Right lung (tissue), 5 donors: Measurements from ENCODE around the gene GLTP. TPM values are rescaled to one million over a fixed set of nuclear protein-coding genes. Genes with fewer than 3 reads are reported as not detected.
"Not testable (repeated sequence)": the region's sequence is repeated elsewhere in the genome, so short reads cannot be mapped to it uniquely, and the experiment has no call there.

Source experiments
- DNase-seq, 2 donors: peaks; one replicate each; pipeline ENCODE4 v3.0.0-alpha.2; 2013
- polyA plus RNA-seq, 5 donors: library from polyadenylated mRNA; unstranded; fragments of 120-200 nt; gene quantifications; one replicate each; pipeline versions ENCODE4 v1.2.1 to v1.2.3, GENCODE V29; 2013; ENCODE audit warnings: inconsistent platforms in 1 of 5, low replicate concordance in 1 of 5; ENCODE audit not compliant: insufficient read length in 5 of 5, insufficient read depth in 1 of 5

GLTP gene
- polyA plus RNA-seq, 5 donors, result 25.6 to 38.8 (median 32.0) TPM

DNA sequence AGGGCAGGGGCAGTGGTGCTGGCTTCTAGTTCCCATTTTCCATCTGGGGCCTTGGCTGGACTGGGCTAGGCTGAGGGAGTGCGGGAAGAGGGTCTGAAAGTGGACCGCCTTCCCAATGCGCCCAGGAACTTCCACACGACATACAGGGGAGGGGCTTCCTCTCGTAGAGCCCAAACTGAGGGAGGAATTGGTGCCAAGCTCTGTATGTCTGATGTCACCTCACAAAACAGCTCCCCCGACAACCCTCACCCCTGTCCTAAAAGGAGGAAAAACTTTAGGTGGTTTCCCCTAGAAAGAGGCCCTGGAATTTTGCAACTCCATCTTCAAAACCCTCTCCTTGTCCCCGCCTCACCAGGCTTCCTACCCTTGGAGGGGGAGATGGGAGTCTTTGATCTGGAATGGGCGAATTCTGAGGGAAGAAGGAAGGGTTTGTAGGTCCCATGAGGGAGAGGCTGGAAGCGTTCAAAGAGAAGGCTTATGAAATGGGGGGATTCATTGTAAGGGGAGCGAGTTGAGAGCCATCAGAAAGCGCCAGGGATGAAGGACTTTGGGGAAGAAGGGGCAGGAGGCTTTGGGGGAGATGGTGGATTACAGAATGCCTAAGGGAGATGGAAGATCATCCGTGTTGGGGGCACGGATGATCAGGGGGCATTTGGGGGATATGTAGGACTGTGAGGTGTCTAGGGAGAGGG lies 844 bp downstream of the GLTP start:
- DNase-seq, result peak; percentile 34 to 44

DNA sequence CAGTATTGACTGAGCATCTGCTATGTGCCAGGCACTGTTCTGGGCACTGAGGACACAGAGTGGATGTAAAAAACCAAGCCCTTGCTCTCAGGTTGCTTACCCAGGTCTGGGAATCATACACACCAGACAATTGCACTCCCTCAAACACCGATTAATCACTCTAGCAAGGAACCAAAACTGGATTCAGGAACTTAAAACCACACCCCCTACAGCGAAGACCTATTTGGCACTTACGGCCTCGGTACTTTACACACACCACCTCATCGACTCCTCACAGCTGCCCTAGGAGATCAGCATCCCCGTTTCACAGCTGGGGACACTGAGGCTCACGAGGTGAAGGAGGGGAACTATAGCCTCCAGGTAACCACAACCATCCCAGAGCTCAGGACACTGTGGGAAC lies 1.6 kb downstream of the GLTP start:
- no peak for DNase-seq

DNA sequence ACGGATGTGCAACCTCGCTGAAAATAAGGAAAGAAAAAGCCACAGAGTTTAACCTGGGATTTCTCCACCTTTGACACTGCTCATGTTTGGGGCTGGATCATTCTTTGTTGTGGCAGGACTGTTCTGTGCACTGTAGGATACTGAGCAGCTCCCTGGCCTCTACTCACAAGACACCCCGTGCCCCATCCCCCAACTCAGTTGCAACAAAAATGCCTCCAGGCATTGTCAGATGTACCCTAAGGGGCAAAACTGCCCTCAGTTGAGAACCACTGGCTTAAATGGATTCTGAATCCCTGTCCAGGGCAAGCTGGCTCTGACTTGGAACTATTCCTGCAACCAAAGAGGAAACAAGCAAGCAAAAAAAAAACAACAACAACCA lies 2.1 kb downstream of the GLTP start:
- DNase-seq, result no peak

DNA sequence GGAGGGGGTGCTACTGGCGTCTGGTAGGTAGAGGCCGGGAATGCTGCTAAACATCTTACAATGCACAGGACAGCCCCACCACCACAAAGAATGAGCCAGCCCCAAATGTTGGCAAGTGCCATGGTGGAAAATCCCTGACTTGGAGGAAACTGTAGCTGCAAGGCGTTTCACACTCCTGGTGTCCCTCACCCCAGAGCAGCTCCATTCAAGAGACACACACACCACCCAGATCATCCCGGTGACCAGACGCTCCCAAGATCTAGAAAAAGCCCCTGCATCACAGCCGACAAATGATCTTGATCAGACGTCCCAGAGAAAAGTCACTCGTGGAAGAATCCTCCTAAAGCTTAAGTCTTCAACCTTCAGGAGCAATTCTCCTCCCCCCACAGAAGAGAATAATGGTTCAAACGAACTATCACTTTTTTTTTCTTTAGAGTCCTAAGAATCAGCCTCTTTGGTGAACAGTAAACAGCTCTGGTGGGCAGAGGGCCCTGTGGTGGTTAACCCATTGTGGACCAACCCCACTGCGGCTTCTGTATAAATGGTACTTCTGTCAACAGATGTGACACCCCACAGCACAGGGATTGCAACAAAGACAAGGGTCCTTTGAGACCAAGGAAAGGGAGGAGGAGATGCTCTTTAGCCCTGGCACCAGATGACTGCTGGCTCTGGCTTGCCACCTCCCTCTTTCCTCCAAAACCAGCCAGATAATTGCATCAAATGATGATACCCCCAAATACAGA lies 2.7 kb downstream of the GLTP start:
- DNase-seq, result no peak

DNA sequence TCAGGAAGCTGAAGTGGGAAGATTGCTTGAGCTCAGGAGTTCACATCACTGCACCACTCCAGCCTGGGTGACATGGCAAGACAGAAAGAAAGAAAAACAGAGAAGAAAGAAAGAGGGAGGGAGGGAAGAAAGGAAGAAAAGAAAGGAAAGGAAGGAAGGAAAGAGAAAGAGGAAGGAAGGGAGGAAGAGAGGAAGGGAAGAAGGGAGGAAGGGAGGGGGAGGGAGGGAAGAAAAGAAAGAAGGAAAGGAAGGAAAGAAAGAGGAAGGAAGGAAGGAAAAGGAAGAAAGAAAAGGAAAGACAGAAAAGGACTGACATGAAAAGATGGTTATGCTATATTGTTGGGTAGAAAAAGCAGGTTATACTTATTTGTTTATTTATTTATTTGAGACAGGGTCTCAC lies 3.9 kb downstream of the GLTP start:
- DNase-seq, result no peak

DNA sequence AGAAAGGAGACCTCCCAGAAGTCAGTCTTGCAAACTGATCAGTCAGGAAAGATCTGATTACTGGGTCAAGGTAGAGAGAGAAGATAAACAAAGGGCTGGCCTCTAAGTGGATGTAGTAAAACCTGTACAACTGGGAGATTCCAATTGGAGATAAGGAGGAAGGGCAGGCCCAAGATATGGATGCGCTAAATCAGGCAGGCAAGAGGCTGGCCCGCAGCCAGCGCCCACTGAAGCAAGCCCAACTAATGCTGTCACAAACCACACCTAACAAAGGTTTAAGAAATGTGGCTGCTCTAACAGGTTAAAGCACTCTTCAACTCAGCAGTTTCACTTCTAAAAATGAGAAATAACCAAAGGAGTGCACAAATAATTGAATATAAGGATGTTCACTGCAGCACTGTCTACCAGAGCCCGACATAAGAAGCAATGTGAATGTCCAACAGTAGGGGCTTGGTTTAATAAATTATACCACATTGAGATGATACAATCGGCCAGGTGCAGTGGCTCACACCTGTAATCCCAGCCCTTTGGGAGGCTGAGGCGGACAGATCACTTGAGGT lies 4.7 kb downstream of the GLTP start:
- peak in 1 of 2 donors; percentile 32 for DNase-seq

DNA sequence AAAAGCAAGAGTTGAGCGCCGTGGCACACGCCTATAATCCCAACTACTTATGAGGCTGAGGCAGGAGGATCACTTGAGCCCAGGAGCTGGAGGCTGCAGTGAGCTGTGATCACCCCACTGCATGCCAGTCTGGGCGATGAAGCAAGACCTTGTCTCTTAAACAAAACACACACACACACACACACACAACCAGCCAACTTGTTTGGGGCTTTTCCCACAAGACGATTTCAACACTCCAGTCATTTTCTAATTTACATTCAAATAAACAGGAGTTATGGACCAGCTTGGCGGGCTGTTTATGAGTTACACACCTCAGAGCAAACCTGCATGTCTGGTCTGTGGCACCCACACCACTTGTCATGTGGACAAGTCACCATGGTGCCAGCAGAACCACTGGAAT lies 6.7 kb downstream of the GLTP start:
- no peak for DNase-seq

DNA sequence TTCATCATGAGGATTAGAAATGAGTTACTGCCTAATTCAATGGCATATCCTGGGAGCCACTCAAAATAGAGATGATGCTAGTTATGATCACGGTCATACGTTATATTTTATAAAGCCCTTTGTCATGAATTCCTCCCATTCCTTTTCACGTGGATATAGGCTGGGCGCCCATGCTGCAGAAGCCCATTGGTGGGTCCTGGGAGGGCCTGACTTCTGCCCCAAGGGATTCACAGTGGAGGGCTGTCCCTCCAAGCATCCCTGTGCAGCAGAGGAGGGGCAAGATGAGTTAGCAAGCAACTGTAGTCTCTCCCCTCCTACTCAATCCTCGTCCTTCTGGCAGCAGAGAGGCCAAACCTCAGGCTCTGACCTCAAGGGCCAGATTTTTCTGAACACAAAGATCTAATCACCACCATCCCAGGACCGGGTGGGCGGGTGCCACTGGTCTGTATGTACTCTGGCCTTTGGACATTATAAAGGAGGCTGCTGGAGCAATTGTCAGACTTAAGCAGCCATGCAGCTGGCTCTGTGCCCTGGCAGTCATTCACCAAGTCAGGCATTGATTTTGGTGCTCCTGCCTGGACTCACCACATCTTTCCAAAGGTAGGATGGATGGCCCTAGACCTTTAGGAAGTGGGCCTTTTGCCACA lies 8.6 kb downstream of the GLTP start:
- no peak for DNase-seq

DNA sequence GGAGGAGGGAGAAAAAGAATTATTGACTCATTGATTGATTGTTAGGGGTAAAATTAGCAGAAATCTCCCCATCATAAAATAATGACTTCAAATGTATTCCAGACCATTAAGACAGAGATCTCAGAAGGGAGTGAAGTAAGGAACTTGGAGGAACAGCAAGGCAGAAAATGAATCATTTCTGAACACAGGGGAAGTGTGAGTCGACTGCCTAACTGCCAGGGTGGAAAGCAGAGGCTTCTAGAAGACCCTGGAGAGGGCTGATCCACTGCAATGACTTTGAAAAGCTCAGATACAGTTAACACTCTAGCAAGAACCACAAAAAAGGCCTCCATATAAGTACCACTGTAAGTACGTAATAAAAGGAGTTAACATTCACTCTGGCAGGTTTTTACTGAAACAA lies 9.7 kb downstream of the GLTP start:
- no peak for DNase-seq

DNA sequence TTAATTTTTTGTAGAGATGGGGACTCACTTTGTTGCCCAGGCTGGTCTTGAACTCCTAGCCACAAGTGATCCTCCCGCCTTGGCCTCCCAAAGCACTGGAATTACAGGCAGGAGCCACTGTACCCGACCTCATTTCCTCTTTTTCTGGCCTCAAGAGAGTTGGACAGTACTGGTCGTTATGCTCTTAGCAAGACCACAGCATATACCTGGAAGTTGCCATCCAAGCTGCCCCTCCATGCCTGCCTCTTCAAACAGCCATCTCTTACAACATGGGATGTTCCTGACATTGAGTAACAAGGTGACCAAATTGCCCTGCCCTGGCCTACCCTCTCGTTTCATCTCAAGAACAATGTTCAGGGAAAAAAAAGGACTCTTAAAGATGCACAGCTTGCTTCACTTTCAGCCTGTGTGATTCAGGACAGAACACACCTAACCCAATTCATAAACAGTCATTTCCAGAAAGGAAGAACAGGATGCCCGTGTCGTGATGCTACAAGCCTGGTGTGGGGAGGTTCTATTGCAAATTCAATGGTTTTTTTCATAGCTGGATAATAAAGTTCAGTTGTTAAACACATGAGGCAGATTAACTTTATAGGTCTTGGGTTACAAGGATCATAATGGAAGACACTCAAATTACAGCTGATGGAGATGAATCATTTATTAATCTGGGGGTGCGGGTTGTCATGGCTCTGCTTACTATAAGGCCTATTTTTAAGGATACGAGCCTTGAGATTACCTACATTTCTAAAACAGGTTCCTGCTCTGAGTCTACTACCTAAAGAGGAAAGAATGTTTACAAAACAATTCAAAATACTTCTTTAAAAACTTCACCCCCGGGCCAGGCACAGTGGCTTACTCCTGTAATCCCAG lies 11.9 kb downstream of the GLTP start:
- DNase-seq, result no peak

DNA sequence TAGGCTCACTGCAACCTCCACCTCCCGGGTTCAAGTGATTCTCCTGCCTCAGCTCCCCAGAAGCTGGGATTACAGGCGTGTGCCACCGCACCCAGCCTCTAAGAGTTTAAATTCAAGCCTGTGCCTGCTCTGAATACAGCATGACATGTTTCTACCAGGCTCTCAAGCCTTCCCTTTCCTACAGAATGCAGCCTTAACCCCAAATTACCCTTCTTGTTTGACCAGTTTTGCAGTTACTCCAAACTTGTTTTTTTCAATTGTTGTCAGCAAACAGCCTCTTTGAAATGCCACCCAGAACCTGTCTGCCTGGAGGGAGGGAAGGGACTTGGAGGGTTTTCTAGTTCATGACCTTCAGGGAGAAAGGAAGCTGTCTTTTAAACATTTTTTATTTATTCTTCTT lies 15.4 kb downstream of the GLTP start:
- DNase-seq, result peak; percentile 32 to 39

DNA sequence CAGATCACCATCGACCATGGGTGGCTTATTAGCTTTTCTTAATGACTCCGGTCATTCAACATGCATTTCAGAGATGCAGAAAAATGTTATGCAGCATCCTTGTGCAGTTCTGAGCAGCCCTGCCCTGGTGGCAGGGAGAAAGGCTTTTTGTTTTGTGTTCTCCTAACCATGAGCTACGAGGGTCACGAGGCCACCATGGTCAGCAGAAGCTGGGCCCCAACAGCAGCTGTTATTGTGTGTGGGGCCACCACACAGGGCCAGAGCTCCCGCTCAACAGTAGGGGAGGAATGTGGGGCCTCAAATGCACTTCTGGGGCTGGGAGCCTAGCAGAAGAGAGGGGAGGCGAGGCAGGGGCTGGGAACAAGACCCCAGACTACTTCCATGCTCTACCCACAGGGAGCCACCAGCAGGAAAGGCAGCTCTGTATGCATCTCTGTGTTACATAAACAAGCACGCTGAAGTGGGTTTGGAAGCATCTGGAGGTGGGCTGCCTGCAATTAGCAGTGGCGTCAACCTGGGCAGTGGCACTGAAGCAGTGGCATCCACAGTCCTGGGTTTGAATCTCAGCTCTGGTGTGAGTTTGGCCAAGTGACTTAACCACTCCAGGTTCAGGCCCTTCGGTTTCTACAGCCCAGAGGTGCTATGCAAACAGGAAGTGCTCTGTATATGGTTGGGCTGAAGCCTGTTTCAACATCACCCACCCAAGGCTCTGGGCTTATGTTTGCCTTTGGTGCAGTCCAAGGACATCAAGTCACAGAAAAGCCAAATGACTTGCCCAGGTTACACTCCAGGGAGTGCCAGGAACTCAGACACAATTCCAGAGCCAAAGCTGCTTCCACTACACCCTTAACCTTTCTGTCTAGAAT lies 16.3 kb downstream of the GLTP start:
- DNase-seq, result peak in 1 of 2 donors; percentile 22

DNA sequence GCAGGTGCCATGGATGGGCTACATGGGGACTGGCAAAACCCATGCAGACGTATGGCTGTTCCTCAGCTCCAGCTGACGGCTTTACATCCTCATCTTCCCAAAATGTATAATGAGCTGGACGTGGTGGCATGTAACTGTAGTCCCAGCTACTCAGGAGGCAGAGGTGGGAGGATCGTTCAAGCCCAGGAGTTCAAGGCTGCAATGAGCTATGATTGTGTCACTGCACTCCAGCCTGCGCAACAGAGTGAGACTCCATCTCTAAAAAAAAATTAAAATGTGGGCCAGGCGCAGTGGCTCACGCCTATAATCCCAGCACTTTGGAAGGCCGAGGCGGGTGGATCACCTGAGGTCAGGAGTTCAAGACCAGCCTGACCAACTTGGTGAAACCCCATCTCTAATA lies 17.9 kb downstream of the GLTP start:
- DNase-seq, result not testable (repeated sequence)

DNA sequence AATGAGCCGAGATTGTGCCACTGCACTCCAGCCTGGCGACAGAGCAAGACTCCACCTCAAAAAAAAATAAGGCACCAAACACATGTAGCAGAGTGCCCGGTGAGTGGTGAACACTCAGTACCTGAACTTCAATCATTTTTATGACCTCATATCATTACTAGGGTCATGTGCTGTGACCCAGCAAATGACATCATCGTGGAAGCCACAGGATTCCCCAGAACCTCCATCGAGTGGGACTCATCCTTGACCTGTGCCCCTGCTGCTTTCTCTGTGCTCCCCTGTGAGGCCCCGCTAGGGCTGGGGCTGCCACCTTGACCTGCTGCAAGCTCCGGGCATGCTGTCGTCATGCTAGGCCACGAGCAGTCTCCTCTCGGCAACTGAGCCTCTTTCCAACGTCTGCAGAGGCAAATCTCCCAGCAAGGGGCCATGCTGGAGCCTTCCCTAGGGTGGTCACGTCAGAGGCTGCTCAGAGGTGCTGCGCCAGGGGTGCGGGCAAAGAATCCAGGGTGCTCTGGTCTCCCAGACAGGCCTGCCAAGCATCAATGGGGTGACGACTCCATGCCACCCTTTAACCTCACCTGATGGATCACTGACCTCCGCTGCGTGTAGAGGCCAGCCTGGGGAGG lies 18.5 kb downstream of the GLTP start:
- no peak for DNase-seq

DNA sequence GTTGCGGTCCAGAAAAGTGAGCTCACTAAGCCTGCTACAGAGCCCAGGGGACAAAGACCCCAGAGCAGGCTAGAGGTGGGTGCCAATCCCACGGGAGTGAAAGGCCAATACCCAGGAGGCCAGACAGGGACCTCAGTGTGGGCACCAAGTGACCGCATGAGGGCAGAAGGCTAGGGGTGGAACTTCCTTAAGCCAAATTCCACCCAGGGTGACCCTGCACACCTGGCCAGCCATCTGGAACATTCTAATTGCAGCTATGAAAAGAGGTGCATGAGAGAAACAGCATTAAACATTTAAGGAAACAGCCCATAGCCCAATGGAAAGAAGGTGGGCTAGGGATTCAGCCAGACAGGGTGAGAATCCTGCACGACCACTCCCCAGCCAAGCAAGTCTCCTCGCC lies 19.4 kb downstream of the GLTP start:
- no peak for DNase-seq

DNA sequence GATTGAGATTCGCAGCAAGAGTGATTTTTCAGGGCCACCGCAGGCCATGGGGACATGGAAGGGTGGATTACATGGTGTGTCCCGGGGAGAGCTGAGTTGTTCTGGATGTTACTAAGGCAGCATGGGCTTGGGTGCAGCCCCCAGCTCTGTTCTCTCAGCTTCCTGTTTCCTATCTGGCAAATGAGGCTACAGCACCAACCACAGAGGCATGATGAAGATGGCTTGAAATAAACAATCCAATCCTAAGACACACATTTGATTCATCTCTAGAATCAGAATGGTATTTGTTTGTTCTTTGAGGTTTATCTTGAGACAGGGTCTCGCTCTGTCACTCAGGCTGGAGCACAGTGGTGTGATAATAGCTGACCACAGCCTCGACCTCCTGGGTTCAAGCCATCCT lies 21.6 kb downstream of the GLTP start:
- no peak for DNase-seq

DNA sequence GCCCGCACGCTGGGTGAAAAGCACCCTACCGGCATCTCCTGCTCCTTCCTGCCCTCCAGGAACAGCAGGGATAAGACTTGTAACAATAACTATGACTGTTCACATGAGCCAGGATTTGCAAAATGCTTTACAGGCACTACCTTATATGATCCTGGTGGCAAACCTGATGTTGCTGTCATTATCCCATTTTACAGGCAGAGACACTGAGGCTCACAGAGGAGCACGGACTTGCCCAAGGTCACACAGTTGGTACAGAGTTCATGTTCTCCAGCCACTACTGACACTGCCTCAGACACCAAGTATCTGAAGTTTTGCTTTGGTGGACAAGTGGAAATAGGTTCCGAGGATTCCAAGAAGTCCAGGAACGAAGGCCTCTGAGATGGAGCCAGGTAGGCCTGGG lies 22.6 kb downstream of the GLTP start:
- no peak for DNase-seq

DNA sequence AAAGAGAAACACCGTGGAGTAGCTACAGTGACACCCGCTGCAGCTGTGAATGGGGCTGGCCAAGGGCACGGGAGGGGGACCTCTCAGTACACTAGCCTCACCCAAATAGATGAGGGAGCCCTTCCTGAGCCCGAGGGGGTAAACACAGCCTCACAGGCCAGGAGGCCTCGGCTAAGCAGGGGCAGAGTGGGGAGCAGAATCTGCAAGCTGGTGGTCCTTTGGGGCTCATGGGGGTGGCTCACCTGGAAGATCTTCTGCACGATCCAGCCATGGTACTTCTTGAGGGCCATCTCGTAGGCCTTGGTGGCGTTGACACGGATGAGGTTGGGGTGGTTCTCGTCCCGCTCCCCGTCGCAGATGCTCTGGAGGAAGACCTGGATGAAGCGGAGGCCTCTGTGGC lies 25.0 kb downstream of the GLTP start:
- DNase-seq, result no peak

DNA sequence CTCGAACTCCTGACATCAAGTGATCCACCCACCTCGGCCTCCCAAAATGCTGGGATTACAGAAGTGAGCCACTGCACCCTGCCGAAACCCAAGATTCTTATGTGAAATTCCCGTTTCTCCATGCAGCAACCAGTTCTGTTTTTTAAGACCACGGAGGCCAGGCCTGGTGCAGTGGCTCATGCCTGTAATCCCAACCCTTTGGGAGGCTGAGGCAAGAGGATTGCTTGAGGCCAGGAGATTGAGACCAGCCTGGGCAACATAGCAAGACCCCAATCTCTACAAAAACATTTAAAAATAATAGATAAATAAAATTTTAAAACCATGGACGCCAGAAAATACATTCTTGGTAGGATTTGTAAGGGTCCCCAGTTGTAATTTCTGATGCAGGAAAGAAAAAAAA lies 29.8 kb downstream of the GLTP start:
- not testable (repeated sequence) for DNase-seq

DNA sequence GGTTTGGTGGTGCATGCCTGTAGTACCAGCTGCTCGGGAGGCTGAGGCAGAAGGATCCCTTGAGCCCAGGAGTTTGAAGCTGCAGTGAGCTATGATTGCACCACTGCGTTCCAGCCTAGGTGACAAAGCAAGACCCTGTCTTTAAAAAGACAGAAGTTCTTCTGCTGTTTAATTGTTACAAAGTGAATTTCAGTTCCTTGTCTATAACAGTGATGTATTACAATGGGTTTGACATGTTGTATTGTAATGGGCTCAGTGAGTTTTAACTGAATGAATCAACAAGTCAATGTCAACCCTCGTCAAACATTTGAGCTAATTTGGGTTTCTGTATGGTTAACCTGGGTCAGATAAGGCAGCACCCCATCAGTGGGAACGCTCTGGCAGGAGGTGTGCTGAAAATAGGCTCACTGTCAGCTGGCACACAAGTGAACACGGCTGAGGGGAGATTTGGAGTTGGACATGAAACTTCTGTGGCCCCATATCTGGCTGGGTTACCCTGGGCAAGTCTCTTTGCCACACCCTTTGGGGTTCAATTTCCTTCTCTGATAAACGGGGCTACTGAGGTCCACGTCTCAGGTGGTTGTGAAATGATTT lies 33.1 kb downstream of the GLTP start:
- no peak for DNase-seq
